ENCODE measurements around the gene DGLUCY. TPM values are rescaled to one million over a fixed set of nuclear protein-coding genes. Genes with fewer than 3 reads are reported as not detected.

The DGLUCY gene
- total and polyA plus RNA-seq, 7 donors: 20.4 to 135 (median 77.5) TPM

DNA sequence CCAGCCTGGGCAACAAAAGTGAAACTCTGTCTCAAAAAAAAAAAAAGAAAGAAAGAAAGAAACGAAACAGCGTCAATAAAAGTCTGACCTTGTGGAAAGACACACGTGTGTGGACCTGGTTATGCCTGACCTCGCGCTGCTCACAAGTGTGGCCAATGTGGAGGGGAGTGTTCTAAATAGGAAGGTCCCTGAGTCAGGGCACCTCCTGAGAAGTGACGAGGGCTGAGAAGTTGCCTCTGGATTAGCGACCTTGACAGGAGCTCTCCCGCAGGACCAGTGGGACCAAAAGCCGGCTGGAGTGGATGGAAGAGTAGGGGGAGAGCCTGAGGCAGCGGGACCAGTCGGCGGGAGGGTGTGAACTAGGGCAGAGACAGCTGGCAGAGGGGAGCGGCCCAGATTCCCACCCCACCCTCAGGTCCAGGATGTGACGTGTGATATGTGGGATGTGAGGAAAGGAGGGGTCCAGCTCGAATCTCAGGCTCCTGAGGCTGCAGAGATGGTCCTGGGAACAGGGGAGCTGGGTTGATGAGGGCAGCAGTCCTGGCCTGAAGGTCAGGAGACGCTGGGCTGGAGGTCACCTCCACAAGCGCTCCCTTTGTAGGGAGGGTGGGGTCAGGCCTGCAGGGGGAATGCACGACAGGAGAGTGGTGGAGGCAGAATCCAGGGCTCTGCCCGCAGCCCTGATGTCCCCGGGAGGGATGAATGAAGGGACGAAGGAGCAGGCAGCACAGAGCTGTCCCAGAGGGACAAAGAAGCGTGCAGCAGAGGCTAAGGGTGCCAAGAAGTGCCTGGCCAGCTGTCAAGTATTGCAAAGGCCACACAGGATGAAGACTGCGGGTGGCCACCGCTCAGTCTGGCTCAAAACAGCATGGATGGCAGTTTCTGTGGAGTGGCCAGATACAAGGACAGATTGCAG, 155.5 kb downstream of the DGLUCY start:
- ATAC-seq: peak in 3 of 4 donors; percentile 43 to 57 (median 49)

DNA sequence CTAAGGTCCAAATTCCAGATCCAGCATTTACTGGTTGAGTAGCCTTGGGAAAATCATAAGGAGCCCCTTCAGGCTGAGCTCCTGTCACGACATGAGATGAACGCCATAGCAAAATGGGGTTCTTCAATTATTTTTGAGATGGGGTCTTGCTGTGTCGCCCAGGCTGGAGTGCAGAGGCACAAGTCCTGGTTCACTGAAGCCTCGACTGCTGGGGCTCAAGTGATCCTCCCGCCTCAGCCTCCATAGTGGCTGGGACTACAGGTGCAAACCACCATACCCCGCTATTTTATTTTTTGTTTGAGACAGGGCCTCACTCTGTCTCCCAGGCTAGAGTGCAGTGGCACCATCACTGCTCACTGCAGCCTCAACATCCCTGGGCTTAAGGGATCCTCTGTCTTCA, 156.3 kb downstream of the DGLUCY start:
- Histone ChIP-seq H3K4me1 (peaks cover 4% of the 10 kb centered on the region), H3K4me3 (no peak overlapping the region), H3K27ac (no peak overlapping the region), H3K36me3 (ENCODE audit: insufficient read depth in 1 of 2, low read depth in 1 of 2) (no peaks in the 10 kb centered on the region), H3K9me3 (no peaks in the 10 kb centered on the region), H3K27me3 (ENCODE audit: insufficient read depth in 3 of 3, low read length in 2 of 3) (peaks cover 0 to 6% (median 0%) of the 10 kb centered on the region in 3 donors)
- WGBS, 3 donors: 93 to 95% (median 95%) methylated on average over 6 of the region's 6 CpGs
- ATAC-seq: no peak
- no peak for DNase-seq
- TF ChIP-seq, protein P1, sequence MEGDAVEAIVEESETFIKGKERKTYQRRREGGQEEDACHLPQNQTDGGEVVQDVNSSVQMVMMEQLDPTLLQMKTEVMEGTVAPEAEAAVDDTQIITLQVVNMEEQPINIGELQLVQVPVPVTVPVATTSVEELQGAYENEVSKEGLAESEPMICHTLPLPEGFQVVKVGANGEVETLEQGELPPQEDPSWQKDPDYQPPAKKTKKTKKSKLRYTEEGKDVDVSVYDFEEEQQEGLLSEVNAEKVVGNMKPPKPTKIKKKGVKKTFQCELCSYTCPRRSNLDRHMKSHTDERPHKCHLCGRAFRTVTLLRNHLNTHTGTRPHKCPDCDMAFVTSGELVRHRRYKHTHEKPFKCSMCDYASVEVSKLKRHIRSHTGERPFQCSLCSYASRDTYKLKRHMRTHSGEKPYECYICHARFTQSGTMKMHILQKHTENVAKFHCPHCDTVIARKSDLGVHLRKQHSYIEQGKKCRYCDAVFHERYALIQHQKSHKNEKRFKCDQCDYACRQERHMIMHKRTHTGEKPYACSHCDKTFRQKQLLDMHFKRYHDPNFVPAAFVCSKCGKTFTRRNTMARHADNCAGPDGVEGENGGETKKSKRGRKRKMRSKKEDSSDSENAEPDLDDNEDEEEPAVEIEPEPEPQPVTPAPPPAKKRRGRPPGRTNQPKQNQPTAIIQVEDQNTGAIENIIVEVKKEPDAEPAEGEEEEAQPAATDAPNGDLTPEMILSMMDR (IDR thresholded peaks at IDR 0.05): no peak
- intact Hi-C loops (cut with DNase I): no loop called here

More for the DNA sequence above, 155.5 kb downstream of the DGLUCY start:
- Histone ChIP-seq H3K4me1 (peaks cover 4% of the 10 kb centered on the region), H3K27ac (no peak overlapping the region), H3K9me3 (no peaks in the 10 kb centered on the region), H3K4me3 (no peak overlapping the region), H3K27me3 (ENCODE audit: insufficient read depth in 3 of 3, low read length in 2 of 3) (peaks cover 0 to 14% (median 2%) of the 10 kb centered on the region in 3 donors), H3K36me3 (ENCODE audit: insufficient read depth in 1 of 2, low read depth in 1 of 2) (no peaks in the 10 kb centered on the region)
- intact Hi-C loops (cut with DNase I): no loop called here
- TF ChIP-seq, protein P1 (IDR thresholded peaks at IDR 0.05): no peak
- WGBS, 3 donors: 21 to 30% (median 23%) methylated on average over 24 of the region's 24 CpGs
- peak in 1 of 2 donors; percentile 70 for DNase-seq

DNA sequence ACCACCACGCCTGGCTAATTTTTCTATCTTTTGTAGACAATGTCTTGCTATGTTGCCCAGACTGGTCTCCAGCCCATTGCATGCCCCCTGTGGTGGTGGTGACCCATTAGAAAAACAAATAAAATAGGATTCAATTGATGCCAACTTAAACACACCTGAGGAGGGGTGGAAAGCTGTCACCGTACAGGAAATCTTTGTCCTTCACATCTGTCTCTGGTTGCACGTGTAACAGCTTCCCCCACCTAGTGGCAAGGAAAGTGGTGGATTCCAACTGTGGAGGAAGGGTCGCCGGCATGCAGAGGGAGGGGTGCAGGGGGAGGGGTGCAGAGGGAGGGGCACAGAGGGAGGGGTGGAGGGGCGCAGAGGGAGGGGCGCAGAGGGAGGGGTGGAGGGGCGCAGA, 156.7 kb downstream of the DGLUCY start:
- ATAC-seq (no peak), DNase-seq (no peak)
- TF ChIP-seq, protein P1 (IDR thresholded peaks at IDR 0.05): no peak
- peaks cover 4% of the 10 kb centered on the region for H3K4me1 ChIP-seq
- intact Hi-C loops (cut with DNase I): no loop called here
- H3K9me3 ChIP-seq: no peaks in the 10 kb centered on the region
- no peaks in the 10 kb centered on the region for H3K36me3 ChIP-seq (ENCODE audit: insufficient read depth in 1 of 2, low read depth in 1 of 2)
- H3K27me3 ChIP-seq (ENCODE audit: insufficient read depth in 3 of 3, low read length in 2 of 3): peaks cover 0 to 1% (median 0%) of the 10 kb centered on the region in 3 donors
- no peak overlapping the region for H3K27ac ChIP-seq
- 51 to 75% (median 61%) methylated on average over 7 to 8 of the region's 8 CpGs for WGBS, 3 donors
- no peak overlapping the region for H3K4me3 ChIP-seq

DNA sequence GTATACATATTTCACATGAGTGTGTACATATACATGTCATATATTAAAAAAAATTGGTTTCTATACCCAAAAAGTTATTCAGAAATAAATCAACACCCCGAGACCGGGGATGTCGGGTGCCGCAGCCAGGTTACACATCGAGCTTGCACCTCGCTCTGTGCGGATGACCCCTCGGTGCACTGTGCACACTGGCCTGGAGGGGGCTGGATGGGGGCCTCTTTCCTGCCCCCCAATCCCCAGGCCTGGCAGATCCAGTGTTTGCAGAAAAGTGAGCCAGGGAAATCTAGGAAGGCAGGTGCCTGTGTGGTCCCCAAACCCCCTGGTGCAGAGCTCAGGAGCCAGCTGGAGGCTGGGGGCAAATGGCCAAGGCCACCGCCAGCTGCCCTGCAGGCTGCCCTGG, 157.8 kb downstream of the DGLUCY start:
- whole genome bisulfite sequencing, 3 donors: 90 to 92% (median 92%) methylated on average over 9 of the region's 9 CpGs
- ATAC-seq: no peak
- intact Hi-C loops (cut with DNase I): no loop called here

More for the DNA sequence above, 157.8 kb downstream of the DGLUCY start:
- TF ChIP-seq, protein P1 (IDR thresholded peaks at IDR 0.05): no peak
- no peak for DNase-seq
- H3K36me3 ChIP-seq (ENCODE audit: insufficient read depth in 1 of 2, low read depth in 1 of 2): no peaks in the 10 kb centered on the region
- no peak overlapping the region for H3K4me3 ChIP-seq
- H3K9me3 ChIP-seq: no peaks in the 10 kb centered on the region
- H3K27me3 ChIP-seq (ENCODE audit: insufficient read depth in 3 of 3, low read length in 2 of 3): no peaks in the 10 kb centered on the region
- no peak overlapping the region for H3K27ac ChIP-seq
- H3K4me1 ChIP-seq: peaks cover 4% of the 10 kb centered on the region
